Measurements from ENCODE around the gene RGS6.

Gene RGS6

GRCh38 chr14:72169521-72169920 is 237.3 kb downstream of the RGS6 start:
- no peak for DNase-seq

GRCh38 chr14:72172049-72172448 is 239.8 kb downstream of the RGS6 start:
- no peak for DNase-seq

- DNase-seq, result no peak
Measured at GRCh38 chr14:72172597-72172996, 240.4 kb downstream of the RGS6 start.

GRCh38 chr14:72173038-72173720 is 240.9 kb downstream of the RGS6 start:
- DNase-seq, result no peak

- no peak for DNase-seq
Measured at GRCh38 chr14:72177251-72177650, 245.0 kb downstream of the RGS6 start.

- DNase-seq, result no peak
Measured at GRCh38 chr14:72178517-72178916, 246.3 kb downstream of the RGS6 start.

GRCh38 chr14:72182708-72183432 is 250.6 kb downstream of the RGS6 start:
- DNase-seq, result no peak

- no peak for DNase-seq
Measured at GRCh38 chr14:72183631-72184030, 251.4 kb downstream of the RGS6 start.

GRCh38 chr14:72186523-72186922 is 254.3 kb downstream of the RGS6 start:
- DNase-seq, result no peak

- DNase-seq, result no peak
Measured at GRCh38 chr14:72196237-72197015, 264.2 kb downstream of the RGS6 start.

GRCh38 chr14:72201645-72202044 is 269.4 kb downstream of the RGS6 start:
- DNase-seq, result no peak

GRCh38 chr14:72213424-72213823 is 281.2 kb downstream of the RGS6 start:
- no peak for DNase-seq

- DNase-seq, result no peak
Measured at GRCh38 chr14:72215080-72215479, 282.9 kb downstream of the RGS6 start.

GRCh38 chr14:72217135-72217534 is 284.9 kb downstream of the RGS6 start:
- DNase-seq, result no peak

GRCh38 chr14:72222046-72222445 is 289.8 kb downstream of the RGS6 start:
- no peak for DNase-seq

GRCh38 chr14:72236629-72237028 is 304.4 kb downstream of the RGS6 start:
- no peak for DNase-seq

- DNase-seq, result no peak
Measured at GRCh38 chr14:72237722-72238666, 305.8 kb downstream of the RGS6 start.

GRCh38 chr14:72243309-72244293 is 311.4 kb downstream of the RGS6 start:
- no peak for DNase-seq

- DNase-seq, result no peak
Measured at GRCh38 chr14:72247896-72248465, 315.8 kb downstream of the RGS6 start.

GRCh38 chr14:72253503-72253902 is 321.3 kb downstream of the RGS6 start:
- DNase-seq, result no peak

Measured in NCI-H2107 (cell line).